ENCODE data around the gene SETD7.
"Not testable (repeated sequence)": the region's sequence is repeated elsewhere in the genome, so short reads cannot be mapped to it uniquely, and the experiment has no call there.

- TF ChIP-seq, protein P1, sequence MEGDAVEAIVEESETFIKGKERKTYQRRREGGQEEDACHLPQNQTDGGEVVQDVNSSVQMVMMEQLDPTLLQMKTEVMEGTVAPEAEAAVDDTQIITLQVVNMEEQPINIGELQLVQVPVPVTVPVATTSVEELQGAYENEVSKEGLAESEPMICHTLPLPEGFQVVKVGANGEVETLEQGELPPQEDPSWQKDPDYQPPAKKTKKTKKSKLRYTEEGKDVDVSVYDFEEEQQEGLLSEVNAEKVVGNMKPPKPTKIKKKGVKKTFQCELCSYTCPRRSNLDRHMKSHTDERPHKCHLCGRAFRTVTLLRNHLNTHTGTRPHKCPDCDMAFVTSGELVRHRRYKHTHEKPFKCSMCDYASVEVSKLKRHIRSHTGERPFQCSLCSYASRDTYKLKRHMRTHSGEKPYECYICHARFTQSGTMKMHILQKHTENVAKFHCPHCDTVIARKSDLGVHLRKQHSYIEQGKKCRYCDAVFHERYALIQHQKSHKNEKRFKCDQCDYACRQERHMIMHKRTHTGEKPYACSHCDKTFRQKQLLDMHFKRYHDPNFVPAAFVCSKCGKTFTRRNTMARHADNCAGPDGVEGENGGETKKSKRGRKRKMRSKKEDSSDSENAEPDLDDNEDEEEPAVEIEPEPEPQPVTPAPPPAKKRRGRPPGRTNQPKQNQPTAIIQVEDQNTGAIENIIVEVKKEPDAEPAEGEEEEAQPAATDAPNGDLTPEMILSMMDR (IDR thresholded peaks at IDR 0.05; ENCODE audit: low read depth, low read length) = not testable (repeated sequence)
- TF ChIP-seq POLR2A (IDR thresholded peaks at IDR 0.05; ENCODE audit: extremely low read depth, insufficient read length) = not testable (repeated sequence)
- TF ChIP-seq, protein P2, sequence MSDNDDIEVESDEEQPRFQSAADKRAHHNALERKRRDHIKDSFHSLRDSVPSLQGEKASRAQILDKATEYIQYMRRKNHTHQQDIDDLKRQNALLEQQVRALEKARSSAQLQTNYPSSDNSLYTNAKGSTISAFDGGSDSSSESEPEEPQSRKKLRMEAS (IDR thresholded peaks at IDR 0.05; ENCODE audit: low read depth, low read length) = not testable (repeated sequence)
Observed at GRCh38 chr4:139464512-139464911, 91.5 kb downstream of the SETD7 start.

Measured in NB4 (cell line).